SK-N-SH treated with all-trans-retinoic acid at 6 μM for 48 hours (cell line): ENCODE data around the gene RGS12.

Experiments
- ATAC-seq: fragments of 200-7000 bp; cut with Tn5 transposase; 3 replicates; pipeline ENCODE4 v1.9.1; 2020; ENCODE audit warnings: mild to moderate bottlenecking, moderate library complexity
- BACH2 ChIP-seq: fragments of 250-450 bp; sonication (Bioruptor Pico); IDR thresholded peaks from 2 replicates; pipeline ENCODE4 v1.9.0; 2021; ENCODE audit warnings: mild to moderate bottlenecking, borderline replicate concordance
- CSDC2 ChIP-seq: fragments of 250-450 bp; sonication (Bioruptor Pico); IDR thresholded peaks from 2 replicates; pipeline ENCODE4 v1.5.0; 2020; ENCODE audit warnings: mild to moderate bottlenecking, moderate library complexity
- CSRNP3 ChIP-seq: fragments of 250-450 bp; sonication (Bioruptor Pico); IDR thresholded peaks from 2 replicates; pipeline ENCODE4 v1.5.1; 2021; ENCODE audit warnings: mild to moderate bottlenecking, moderate library complexity
- GLIS3 ChIP-seq: fragments of 250-450 bp; sonication (Bioruptor Pico); IDR thresholded peaks from 2 replicates; pipeline ENCODE4 v1.5.0; 2020; ENCODE audit warnings: mild to moderate bottlenecking, moderate library complexity
- ISL1 ChIP-seq: fragments of 250-450 bp; sonication (Bioruptor Pico); IDR thresholded peaks from 2 replicates; pipeline ENCODE4 v2.1.2; 2022; ENCODE audit warnings: mild to moderate bottlenecking, moderate library complexity
- OSR1 ChIP-seq: fragments of 250-450 bp; sonication (Bioruptor Pico); IDR thresholded peaks from 2 replicates; pipeline ENCODE4 v1.8.0; 2022; ENCODE audit warnings: moderate library complexity, mild to moderate bottlenecking, inconsistent platforms
- POU6F1 ChIP-seq: fragments of 250-450 bp; sonication (Bioruptor Pico); IDR thresholded peaks from 2 replicates; pipeline ENCODE4 v1.8.0; 2021; ENCODE audit warnings: low read depth, mild to moderate bottlenecking, moderate library complexity, borderline replicate concordance
- PPARA ChIP-seq: fragments of 250-450 bp; sonication (Bioruptor Pico); IDR thresholded peaks from 2 replicates; pipeline ENCODE4 v1.5.0; 2020; ENCODE audit warnings: mild to moderate bottlenecking, borderline replicate concordance
- RARB ChIP-seq: fragments of 250-450 bp; sonication (Bioruptor Pico); IDR thresholded peaks from 2 replicates; pipeline ENCODE4 v1.8.0; 2021; ENCODE audit warnings: mild to moderate bottlenecking, moderate library complexity
- SNAI2 ChIP-seq: fragments of 250-450 bp; sonication (Bioruptor Pico); IDR thresholded peaks from 2 replicates; pipeline ENCODE4 v1.5.0; 2020; ENCODE audit warnings: mild to moderate bottlenecking, moderate library complexity
- TOX ChIP-seq: fragments of 250-450 bp; sonication (Bioruptor Pico); IDR thresholded peaks from 2 replicates; pipeline ENCODE4 v1.8.0; 2021; ENCODE audit warnings: mild to moderate bottlenecking, moderate library complexity, borderline replicate concordance
- ZC3H10 ChIP-seq: fragments of 250-450 bp; sonication (Bioruptor Pico); IDR thresholded peaks from 2 replicates; pipeline ENCODE4 v1.5.1; 2021; ENCODE audit warnings: mild to moderate bottlenecking, moderate library complexity
- ZFP3 ChIP-seq: fragments of 250-450 bp; sonication (Bioruptor Pico); IDR thresholded peaks from 2 replicates; pipeline ENCODE4 v1.5.0; 2020; ENCODE audit warnings: mild to moderate bottlenecking, moderate library complexity
- ZFP30 ChIP-seq: fragments of 450-650 bp; formaldehyde crosslinking; IDR thresholded peaks from 2 replicates; pipeline ENCODE4 v1.5.0; 2022; ENCODE audit warnings: mild to moderate bottlenecking, moderate library complexity
- ZNF565 ChIP-seq: fragments of 450-650 bp; formaldehyde crosslinking; conservative IDR thresholded peaks from 2 replicates; pipeline ENCODE4 v1.5.0; 2020; ENCODE audit warnings: low read depth, mild to moderate bottlenecking, moderate library complexity
- ZNF70 ChIP-seq: fragments of 450-650 bp; formaldehyde crosslinking; IDR thresholded peaks from 2 replicates; pipeline ENCODE4 v1.5.0; 2020; ENCODE audit warnings: mild to moderate bottlenecking, moderate library complexity
- ZNF8 ChIP-seq: fragments of 450-650 bp; formaldehyde crosslinking; IDR thresholded peaks from 2 replicates; pipeline ENCODE4 v1.5.0; 2020; ENCODE audit warnings: mild to moderate bottlenecking, moderate library complexity
- TF ChIP-seq, protein P1 (sequence below): fragments of 250-450 bp; sonication (Bioruptor Pico); IDR thresholded peaks from 2 replicates; pipeline ENCODE4 v1.5.1; 2020; ENCODE audit warnings: low read depth, mild to moderate bottlenecking, moderate library complexity
- TF ChIP-seq, protein P2 (sequence below): fragments of 250-450 bp; sonication (Bioruptor Pico); IDR thresholded peaks from 2 replicates; pipeline ENCODE4 v1.8.0; 2020; ENCODE audit warnings: mild to moderate bottlenecking, moderate library complexity, borderline replicate concordance

RGS12 gene

GRCh38 chr4:3247399-3248177 is 45.2 kb upstream of the RGS12 start:
- no peak for ATAC-seq
- TF ChIP-seq BACH2 (CRISPR knock-in tag) (no peak), ZFP30 (CRISPR knock-in tag) (no peak), PPARA (CRISPR knock-in tag) (no peak), CSRNP3 (CRISPR knock-in tag) (no peak), ZNF565 (CRISPR knock-in tag) (no peak), ZC3H10 (CRISPR knock-in tag) (no peak)
- TF ChIP-seq, protein P1, sequence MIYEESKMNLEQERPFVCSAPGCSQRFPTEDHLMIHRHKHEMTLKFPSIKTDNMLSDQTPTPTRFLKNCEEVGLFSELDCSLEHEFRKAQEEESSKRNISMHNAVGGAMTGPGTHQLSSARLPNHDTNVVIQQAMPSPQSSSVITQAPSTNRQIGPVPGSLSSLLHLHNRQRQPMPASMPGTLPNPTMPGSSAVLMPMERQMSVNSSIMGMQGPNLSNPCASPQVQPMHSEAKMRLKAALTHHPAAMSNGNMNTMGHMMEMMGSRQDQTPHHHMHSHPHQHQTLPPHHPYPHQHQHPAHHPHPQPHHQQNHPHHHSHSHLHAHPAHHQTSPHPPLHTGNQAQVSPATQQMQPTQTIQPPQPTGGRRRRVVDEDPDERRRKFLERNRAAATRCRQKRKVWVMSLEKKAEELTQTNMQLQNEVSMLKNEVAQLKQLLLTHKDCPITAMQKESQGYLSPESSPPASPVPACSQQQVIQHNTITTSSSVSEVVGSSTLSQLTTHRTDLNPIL (CRISPR knock-in tag): no peak

DNA sequence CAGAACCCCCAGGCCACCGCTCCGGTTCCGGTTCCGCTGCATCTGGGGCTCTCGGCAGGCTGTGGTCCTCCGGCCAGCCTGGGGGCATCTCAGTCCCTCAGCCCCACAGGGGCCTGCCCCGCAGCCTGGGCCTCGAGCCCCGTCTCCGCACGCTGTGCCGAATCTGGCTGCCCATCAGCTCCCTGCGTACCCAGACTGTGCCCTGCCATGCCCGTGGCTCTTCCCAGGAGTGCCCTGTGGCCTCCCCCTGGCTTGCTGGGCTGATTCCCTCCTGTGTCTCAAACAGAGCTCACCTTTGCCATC is 44.7 kb upstream of the RGS12 start:
- TF ChIP-seq ZFP3 (CRISPR knock-in tag) (no peak), CSDC2 (no peak), ZFP30 (CRISPR knock-in tag) (no peak), TOX (CRISPR knock-in tag) (no peak), RARB (CRISPR knock-in tag) (no peak), BACH2 (CRISPR knock-in tag) (no peak), CSRNP3 (CRISPR knock-in tag) (no peak), GLIS3 (no peak), ZNF70 (CRISPR knock-in tag) (no peak), OSR1 (CRISPR knock-in tag) (no peak), ZNF565 (CRISPR knock-in tag) (no peak)
- TF ChIP-seq, protein P1 (CRISPR knock-in tag): no peak
- TF ChIP-seq, protein P2, sequence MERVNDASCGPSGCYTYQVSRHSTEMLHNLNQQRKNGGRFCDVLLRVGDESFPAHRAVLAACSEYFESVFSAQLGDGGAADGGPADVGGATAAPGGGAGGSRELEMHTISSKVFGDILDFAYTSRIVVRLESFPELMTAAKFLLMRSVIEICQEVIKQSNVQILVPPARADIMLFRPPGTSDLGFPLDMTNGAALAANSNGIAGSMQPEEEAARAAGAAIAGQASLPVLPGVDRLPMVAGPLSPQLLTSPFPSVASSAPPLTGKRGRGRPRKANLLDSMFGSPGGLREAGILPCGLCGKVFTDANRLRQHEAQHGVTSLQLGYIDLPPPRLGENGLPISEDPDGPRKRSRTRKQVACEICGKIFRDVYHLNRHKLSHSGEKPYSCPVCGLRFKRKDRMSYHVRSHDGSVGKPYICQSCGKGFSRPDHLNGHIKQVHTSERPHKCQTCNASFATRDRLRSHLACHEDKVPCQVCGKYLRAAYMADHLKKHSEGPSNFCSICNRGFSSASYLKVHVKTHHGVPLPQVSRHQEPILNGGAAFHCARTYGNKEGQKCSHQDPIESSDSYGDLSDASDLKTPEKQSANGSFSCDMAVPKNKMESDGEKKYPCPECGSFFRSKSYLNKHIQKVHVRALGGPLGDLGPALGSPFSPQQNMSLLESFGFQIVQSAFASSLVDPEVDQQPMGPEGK: no peak
- ATAC-seq: no peak

DNA sequence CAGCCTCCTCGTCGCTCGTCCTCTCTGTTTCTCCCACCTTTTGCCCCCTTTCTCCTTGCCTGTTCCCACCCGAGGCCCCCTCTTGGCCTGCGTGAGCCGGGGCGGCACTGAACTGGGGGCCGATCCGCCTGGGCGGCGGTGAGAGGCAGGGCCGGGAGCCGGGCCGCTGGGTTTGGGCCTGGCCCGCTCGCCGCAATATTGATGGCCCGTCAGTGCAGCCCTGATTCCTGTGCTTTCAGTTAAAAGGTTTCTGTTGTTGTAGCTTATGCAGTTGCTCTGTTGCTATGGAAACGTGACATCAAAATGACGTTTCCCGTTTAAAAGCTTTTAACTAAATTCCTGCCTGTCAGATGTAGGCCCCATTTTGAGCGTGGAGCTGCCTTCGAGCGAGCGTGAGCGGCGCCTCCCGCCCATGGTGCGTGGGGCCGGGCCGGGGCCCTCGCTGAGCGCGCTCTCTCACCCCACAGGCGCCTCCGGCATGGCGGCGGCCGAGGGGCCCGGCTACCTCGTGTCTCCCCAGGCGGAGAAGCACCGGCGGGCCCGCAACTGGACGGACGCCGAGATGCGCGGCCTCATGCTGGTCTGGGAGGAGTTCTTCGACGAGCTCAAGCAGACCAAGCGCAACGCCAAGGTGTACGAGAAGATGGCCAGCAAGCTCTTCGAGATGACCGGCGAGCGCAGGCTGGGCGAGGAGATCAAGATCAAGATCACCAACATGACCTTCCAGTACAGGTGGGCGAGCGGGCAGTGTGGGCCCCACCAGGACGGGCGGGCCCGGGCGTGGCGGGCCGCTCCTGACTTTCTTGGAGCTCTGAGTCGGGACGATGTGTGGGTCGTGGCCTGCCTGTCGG is 43.8 kb upstream of the RGS12 start, which contains the start of gene MSANTD1:
Gene MSANTD1 (plus strand): TSS at position 349 of the 851 bp plus-strand sequence. CDS start 64 bp downstream, at position 413.
- TF ChIP-seq POU6F1 (CRISPR knock-in tag) (no peak), RARB (CRISPR knock-in tag) (no peak), CSDC2 (no peak), ZNF8 (CRISPR knock-in tag) (no peak), ISL1 (no peak), OSR1 (CRISPR knock-in tag) (no peak), SNAI2 (CRISPR knock-in tag) (no peak), GLIS3 (no peak)
- TF ChIP-seq, all 23 proteins: peak for 0
- ATAC-seq: no peak
